GM21423 (cell line): ENCODE results near the gene SLBP.

Source experiments
- ATAC-seq: cut with Tn5 transposase; IDR thresholded peaks from one replicate; pipeline ENCODE4 v1.9.1; 2021; ENCODE audit warnings: mild to moderate bottlenecking, moderate library complexity; ENCODE audit not compliant: unreplicated experiment

The SLBP gene

DNA sequence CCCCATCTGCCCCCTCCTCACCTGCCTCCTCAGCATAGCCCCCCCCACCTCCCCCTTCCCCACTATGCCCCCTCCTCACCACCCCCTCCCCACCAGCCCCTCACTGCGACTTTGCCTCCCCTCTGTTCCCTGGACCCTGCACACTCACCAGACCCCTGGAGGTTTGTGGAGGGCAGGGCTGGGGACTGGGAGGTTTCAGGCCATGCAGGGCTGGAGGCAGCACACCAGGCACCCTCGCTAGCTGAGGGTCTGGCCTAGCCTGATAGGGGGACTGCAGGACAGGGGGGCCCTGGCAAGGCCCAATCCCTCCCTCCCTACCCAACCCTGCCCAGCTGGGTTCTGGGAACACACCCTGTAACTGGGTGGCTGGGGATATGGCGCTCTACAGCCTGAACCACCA, 37.3 kb upstream of the SLBP start:
- ATAC-seq: no peak

GRCh38 chr4:1748465-1748995, 36.4 kb upstream of the SLBP start:
- no peak for ATAC-seq

- no peak for ATAC-seq
These were observed 35.5 kb upstream of the SLBP start for GRCh38 chr4:1747603-1747967.

DNA sequence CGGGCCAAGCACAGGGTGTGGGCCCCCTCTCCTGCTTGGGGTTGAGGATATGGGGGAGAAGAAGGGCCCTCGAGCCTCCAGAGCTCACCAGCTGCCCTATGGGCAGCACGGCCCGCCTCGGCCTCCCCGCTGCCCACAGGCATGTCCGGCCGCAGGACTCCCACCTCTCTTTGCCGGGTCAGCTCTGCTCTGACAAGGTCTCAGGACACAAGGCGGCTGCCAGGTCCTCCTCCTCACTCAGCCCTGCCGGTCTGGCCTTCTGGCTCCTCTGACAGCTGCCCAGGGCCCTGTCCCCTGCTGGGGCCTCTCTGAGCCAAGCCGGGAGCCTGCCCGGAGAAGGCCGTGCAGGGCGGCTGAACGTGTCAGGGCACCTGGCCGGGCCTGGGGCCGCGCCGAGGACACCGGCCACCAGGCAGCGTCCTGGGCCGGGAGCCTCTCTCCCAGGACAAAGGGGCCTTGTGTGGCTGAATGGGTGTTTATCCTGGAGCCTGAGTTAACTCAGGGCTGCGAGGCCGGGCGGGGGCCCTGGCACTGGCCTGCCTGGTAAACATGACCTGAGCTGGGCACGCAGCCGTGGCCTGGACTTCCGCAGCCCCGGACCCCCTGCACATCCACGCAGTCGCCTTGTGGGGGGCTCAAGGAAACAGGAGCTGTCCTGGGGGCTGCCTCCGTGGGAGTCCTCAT, 34.9 kb upstream of the SLBP start:
- ATAC-seq: no peak

DNA sequence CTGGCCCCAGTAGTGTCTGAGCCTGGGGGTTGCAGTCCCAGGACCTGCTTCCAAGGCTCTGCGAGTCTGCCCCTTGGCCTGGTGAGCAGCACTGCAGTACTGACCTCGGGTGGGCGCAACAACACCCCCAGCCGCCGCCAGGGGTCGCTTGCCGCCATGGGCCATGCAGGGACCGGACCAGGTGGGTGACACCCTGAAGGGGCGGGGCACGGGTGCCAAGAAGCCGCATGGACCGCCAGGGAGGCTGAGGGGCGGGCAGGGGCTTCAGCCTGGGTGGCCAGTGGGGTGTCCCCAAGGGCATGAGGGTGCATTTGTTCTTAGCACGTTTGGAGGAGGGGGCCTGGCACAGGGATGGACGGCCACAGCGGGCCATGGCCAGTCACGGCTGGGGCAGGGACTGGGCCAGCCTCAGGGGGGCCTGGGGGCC, 34.2 kb upstream of the SLBP start:
- ATAC-seq: peak; percentile 65

DNA sequence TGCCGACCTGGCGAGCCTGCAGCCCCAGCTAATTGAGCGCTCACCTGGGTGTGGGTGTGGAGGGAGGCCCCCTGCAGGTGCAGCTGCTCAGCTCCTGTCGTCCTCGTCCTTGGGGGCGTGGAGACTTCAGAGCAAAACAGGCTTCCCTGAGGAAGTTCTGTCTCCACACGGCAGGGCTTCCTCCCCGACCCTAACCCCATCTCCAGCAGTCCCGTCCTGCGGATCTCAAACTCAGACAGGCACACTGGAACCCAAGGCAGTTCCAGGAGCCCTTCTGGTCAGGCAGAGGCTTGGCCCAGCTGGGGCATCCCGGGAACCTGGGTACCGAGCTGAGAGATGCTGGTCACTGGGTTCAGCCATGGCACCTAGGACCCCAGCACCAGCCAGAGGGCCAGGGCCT, 33.6 kb upstream of the SLBP start:
- ATAC-seq: no peak

DNA sequence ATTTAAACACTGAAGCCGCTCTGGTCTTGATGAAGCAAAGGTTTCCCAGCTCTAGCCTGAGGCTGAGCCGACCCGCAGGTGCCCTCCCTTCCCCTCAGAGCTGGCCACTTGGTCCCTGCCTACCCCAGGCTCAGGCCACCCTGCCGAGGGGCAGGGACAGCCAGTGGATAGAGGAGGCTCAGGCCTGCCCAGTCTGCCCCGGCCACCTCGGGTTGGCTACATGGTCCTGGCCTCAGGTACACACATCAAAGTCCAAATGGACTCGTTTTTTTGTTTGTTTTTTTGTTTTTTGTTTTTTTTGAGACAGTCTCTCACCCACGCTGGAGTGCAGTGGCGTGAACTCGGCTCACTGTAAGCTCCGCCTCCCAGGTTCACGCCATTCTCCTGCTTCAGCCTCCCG, 33.0 kb upstream of the SLBP start:
- no peak for ATAC-seq

DNA sequence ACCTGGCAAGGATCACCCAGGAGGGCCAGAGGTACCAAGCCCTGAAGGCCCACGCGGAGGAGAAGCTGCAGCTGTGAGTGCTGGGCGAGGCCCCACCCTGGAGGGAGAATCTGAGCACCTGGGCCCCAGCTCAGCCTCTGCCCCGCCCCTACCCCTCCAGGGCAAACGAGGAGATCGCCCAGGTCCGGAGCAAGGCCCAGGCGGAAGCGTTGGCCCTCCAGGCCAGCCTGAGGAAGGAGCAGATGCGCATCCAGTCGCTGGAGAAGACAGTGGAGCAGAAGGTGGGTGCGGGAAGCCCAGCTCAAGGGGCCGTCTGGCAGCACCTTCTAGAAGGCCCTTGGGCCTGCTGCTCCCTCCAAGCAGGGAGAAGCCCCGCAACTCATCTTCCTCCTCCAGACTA, 32.4 kb upstream of the SLBP start:
- no peak for ATAC-seq

- no peak for ATAC-seq
These were observed 31.9 kb upstream of the SLBP start for GRCh38 chr4:1743975-1744374.

DNA sequence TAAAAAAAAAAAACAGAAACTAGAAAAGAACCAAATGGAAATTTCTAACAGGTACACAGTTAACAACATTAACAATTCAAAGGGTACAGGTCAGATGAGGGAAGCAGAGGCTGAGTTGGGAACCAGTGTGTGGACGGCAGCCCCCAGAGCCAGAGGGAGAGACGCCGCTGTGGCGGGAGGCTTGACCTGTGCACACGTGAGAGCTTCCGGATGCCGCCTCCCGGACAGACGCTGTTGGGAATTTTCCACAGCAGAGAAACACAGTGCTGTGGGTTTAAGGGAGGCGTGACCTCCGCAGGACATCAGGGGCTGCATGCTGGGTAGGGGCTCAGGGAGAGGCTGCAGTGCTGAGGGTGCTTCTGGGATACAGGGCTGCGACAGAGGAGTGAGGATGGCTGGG, 31.4 kb upstream of the SLBP start:
- ATAC-seq: no peak

DNA sequence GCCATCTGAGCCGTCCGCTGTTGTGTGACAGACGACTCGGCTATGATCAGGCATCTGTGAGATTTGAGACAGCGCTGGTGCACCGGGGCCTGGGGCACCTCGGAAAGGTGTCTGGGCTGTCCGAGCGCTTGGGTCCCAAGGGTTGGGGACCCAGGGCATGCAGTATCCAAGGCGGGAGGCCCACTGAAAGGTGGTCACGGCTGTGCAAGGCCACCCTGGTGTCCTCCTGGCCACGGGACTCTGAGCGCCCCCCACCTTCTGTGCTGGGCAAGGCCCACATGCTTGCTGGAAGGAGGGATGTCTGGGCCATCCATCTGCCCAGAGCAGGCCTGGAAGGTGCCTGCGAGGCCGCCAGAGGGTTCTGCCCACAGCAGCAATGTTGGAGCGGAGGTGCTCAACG, 29.1 kb upstream of the SLBP start:
- no peak for ATAC-seq

- no peak for ATAC-seq
These were observed 28.0 kb upstream of the SLBP start for GRCh38 chr4:1740021-1740545.

DNA sequence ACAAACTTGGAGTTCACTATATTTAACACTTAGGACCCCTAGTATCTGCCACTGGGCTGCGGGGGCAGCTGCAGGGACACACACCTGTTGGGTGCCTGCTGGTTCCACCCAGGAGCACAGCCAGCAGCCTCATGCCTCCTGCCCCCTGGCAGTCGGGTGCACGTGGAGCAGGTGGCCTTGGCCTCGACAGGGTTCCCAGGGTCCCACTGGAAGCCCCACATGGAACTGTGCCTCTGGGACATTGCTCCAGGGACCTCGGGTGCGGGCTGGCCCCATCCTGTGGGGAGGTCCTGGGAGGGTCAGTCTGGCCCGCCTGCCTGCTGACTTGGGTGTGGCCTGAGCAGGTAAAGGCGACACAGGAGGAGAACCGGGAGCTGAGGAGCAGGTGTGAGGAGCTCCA, 27.2 kb upstream of the SLBP start:
- no peak for ATAC-seq

DNA sequence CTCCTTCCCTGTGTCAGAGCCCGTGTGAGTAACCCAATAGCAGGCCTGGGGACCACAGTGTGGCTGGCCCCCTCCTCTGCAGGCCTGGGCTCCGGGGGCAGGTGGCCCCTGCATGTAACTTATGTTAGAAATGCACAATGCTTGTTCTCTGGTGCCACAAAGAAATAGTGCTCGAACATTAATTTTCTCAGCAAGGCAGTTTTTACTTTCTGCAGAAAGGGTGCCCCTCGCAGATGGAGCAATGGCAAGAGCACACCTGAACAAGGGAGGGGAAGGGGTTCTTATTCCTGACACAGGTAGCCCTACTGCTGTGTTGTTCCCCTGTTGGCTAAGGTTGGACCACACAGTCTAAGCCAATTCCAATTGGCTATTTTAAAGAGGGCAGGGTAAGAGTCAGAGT, 26.3 kb upstream of the SLBP start:
- no peak for ATAC-seq

DNA sequence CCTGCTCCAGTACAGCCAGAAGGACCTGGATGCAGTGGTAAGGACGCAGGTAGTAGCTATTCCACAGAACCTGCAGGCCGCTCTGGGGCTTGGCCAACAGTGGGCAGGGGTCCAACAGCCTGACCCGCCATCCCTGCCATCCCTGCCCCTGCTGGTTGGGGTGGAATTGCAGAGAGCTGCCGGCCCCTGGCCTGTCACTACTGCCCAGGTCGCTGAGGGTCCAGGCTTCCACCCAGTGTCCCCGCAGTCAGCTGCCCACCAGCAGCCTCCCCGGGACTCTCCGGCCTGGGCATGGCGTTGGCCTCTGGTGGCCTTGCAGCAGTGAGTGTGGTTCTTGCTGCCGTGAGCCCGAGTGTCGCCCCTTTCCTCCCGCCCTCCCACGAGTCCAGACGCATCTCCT, 25.5 kb upstream of the SLBP start:
- no peak for ATAC-seq

- no peak for ATAC-seq
These were observed 24.7 kb upstream of the SLBP start for GRCh38 chr4:1736812-1737211.

DNA sequence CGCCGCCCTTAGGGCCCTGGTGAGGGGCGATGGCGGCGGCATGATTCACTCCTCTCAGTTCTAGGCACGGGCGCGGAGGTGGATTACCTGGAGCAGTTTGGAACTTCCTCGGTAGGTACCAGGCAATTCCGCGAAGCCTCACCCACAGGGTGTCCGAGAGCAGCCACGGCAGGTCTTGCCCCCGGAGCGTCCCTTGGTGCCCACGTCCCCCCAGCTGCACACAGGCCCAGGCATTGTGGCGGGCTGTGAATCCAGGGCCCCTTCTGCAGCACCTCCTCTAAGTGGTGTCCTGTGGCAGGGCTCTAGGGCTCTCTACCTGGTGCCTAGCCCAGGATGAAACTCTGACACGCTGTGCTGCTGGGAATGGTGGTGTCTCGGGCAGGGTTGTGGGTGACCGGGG, 23.1 kb upstream of the SLBP start:
- ATAC-seq: no peak

- ATAC-seq: no peak
These were observed 20.8 kb upstream of the SLBP start for GRCh38 chr4:1732911-1733310.

- ATAC-seq: no peak
These were observed 19.1 kb upstream of the SLBP start for GRCh38 chr4:1731180-1731579.

- ATAC-seq: no peak
These were observed 18.5 kb upstream of the SLBP start for GRCh38 chr4:1730532-1731135.

- ATAC-seq: no peak
These were observed 16.2 kb upstream of the SLBP start for GRCh38 chr4:1728061-1728980.
